ENCODE results near the gene OR52K2. TPM values are rescaled to one million over a fixed set of nuclear protein-coding genes. Genes with fewer than 3 reads are reported as not detected.

The OR52K2 gene
- total and polyA plus RNA-seq, 2 experiments from 2014 or later, result not detected

- no peak for TF ChIP-seq ZNF462 (CRISPR knock-in tag; IDR thresholded peaks at IDR 0.05)
- no peak for TF ChIP-seq ETS1 (IDR thresholded peaks at IDR 0.05)
- TF ChIP-seq EZH2 (IDR thresholded peaks at IDR 0.05; ENCODE audit: low read depth, unreplicated experiment), result no peak
- TF ChIP-seq JUNB (IDR thresholded peaks at IDR 0.05; ENCODE audit: unreplicated experiment), result no peak
- TF ChIP-seq CREB1 (CRISPR knock-in tag; IDR thresholded peaks at IDR 0.05; ENCODE audit: low read depth), result no peak
- TF ChIP-seq EZH2phosphoT487 (IDR thresholded peaks at IDR 0.05; ENCODE audit: unreplicated experiment), result no peak
These were observed 47.6 kb downstream of the OR52K2 start (continued) for GRCh38 chr11:4496557-4497248.

Other genes with a start within 250 kb of the OR52K2 start
- 0.16 and 0.31 TPM in 2 replicates for gene OR52B4, start 80.9 kb upstream of the OR52K2 start, total RNA-seq (2014; rRNA removed; shearing (Covaris generic))
- gene OR52B4, start 80.9 kb upstream of the OR52K2 start, polyA plus RNA-seq (2016; fragmentation: Nextera tagmentation; extraction: Ambion mirVana), result not detected in 2 replicates
- 12.6 and 18.3 TPM in 2 replicates for gene TRIM21, start 55.6 kb upstream of the OR52K2 start, total RNA-seq (2014; rRNA removed; shearing (Covaris generic))
- 8.9 and 12.7 TPM in 2 replicates for gene TRIM21, start 55.6 kb upstream of the OR52K2 start, polyA plus RNA-seq (2016; fragmentation: Nextera tagmentation; extraction: Ambion mirVana)
- gene OR52K1, start 33.4 kb downstream of the OR52K2 start, total RNA-seq (2014; rRNA removed; shearing (Covaris generic)), result not detected in 2 replicates
- not detected in 2 replicates for gene OR52K1, start 33.4 kb downstream of the OR52K2 start, polyA plus RNA-seq (2016; fragmentation: Nextera tagmentation; extraction: Ambion mirVana)
- not detected in 2 replicates for gene OR52M1, start 95.9 kb downstream of the OR52K2 start, total RNA-seq (2014; rRNA removed; shearing (Covaris generic))
- not detected in 2 replicates for gene OR52M1, start 95.9 kb downstream of the OR52K2 start, polyA plus RNA-seq (2016; fragmentation: Nextera tagmentation; extraction: Ambion mirVana)
- gene OR52I2, start 132.4 kb downstream of the OR52K2 start, total RNA-seq (2014; rRNA removed; shearing (Covaris generic)), result not detected in 2 replicates
- 0.03 TPM in 1 of 2 replicates, not detected in the other for gene OR52I2, start 132.4 kb downstream of the OR52K2 start, polyA plus RNA-seq (2016; fragmentation: Nextera tagmentation; extraction: Ambion mirVana)
- not detected in 2 replicates for gene OR52I1, start 144.7 kb downstream of the OR52K2 start, total RNA-seq (2014; rRNA removed; shearing (Covaris generic))
- gene OR52I1, start 144.7 kb downstream of the OR52K2 start, polyA plus RNA-seq (2016; fragmentation: Nextera tagmentation; extraction: Ambion mirVana), result not detected in 2 replicates
- gene TRIM68, start 158.9 kb downstream of the OR52K2 start, total RNA-seq (2014; rRNA removed; shearing (Covaris generic)), result 4.2 and 5.7 TPM in 2 replicates
- 1.6 and 2.2 TPM in 2 replicates for gene TRIM68, start 158.9 kb downstream of the OR52K2 start, polyA plus RNA-seq (2016; fragmentation: Nextera tagmentation; extraction: Ambion mirVana)
- gene OR51D1, start 188.2 kb downstream of the OR52K2 start, total RNA-seq (2014; rRNA removed; shearing (Covaris generic)), result not detected in 2 replicates
- gene OR51D1, start 188.2 kb downstream of the OR52K2 start, polyA plus RNA-seq (2016; fragmentation: Nextera tagmentation; extraction: Ambion mirVana), result not detected in 2 replicates
- gene OR51E1, start 194.7 kb downstream of the OR52K2 start, total RNA-seq (2014; rRNA removed; shearing (Covaris generic)), result not detected in 2 replicates
- gene OR51E1, start 194.7 kb downstream of the OR52K2 start, polyA plus RNA-seq (2016; fragmentation: Nextera tagmentation; extraction: Ambion mirVana), result not detected in 2 replicates
- not detected in 2 replicates for gene OR51E2, start 248.6 kb downstream of the OR52K2 start, total RNA-seq (2014; rRNA removed; shearing (Covaris generic))
- not detected in 2 replicates for gene OR51E2, start 248.6 kb downstream of the OR52K2 start, polyA plus RNA-seq (2016; fragmentation: Nextera tagmentation; extraction: Ambion mirVana)

Measured in GM23338 (cell line).